Measurements from ENCODE around the gene HIF1AN. TPM values are rescaled to one million over a fixed set of nuclear protein-coding genes. Genes with fewer than 3 reads are reported as not detected.

The HIF1AN gene
- total RNA-seq, 1 donor from 2014 or later = 19.3 TPM

DNA sequence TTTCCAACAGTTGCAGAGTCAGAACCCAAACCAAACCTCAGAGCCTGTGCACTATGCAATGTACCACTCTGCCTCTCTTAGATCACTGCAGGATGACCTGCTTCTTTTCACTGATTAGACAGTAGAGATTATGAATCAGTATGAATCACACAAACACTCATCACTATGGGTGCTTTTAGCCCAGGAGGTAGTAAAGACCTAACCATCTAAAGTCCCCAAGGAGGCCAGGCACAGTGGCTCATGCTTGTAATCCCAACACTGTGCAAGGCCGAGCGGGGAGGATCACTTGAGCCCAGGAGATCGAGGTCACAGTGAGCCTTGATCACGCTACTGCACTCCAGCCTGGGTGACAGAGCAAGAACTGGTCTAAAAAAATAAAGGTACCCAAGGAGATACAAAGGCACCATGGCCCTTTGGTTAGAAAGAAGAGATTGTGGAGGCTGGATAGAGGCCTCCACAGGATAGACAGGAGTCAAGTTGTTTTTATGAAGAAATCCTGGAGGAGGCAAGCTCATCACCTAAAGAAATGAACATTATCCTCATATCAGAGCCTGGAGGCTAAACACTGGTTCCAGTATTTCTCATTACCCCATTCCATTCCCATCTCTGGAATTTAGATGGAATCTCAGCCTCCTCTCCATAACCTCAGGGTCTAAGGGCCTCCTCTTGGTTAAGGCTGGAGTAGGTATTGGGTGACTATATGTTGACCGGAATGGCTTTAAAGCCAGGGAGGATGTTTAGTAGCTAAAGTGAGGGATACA is 29.0 kb upstream of the HIF1AN start:
- no peaks in the 10 kb centered on the region for H3K9me3 ChIP-seq (ENCODE audit: control insufficient read depth in 3 of 3, low read length in 3 of 3)
- H3K36me3 ChIP-seq (ENCODE audit: control insufficient read depth in 3 of 3, insufficient read depth in 3 of 3, low read length in 3 of 3) = peaks cover 27 to 68% (median 46%) of the 10 kb centered on the region in 3 donors
- no peak overlapping the region for H3K4me3 ChIP-seq (ENCODE audit: low read length in 3 of 3)
- H3K27ac ChIP-seq (ENCODE audit: low read depth, low read length) = no peak overlapping the region
- no peak overlapping the region for H3K9ac ChIP-seq (ENCODE audit: low read depth in 1 of 3, low read length in 3 of 3)
- no peaks in the 10 kb centered on the region for H3K27me3 ChIP-seq (ENCODE audit: control insufficient read depth in 3 of 3, insufficient read depth in 3 of 3, low read length in 3 of 3)
- H3K4me1 ChIP-seq (ENCODE audit: control insufficient read depth in 3 of 3, insufficient read depth in 3 of 3, low read length in 3 of 3) = no peaks in the 10 kb centered on the region

DNA sequence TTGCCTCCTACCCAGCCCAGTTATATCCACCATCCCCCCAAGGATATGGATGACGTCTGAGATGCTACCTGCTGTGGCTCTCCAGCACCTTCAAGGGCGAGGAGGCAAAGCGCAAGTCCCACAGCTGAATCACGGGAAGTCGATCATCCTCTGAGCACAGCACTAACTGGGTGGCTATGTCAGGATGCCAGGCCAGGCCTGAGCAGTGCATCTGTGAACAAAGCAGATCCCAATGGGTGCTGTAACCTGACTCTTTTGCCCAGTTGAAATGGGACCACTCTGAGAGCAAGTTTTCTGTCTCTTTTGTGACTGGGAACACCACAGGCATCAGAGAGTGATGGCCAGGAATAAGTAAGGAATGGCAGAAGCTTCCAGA is 28.4 kb upstream of the HIF1AN start:
- no peak overlapping the region for H3K27ac ChIP-seq (ENCODE audit: low read depth, low read length)
- H3K4me1 ChIP-seq (ENCODE audit: control insufficient read depth in 3 of 3, insufficient read depth in 3 of 3, low read length in 3 of 3) = no peaks in the 10 kb centered on the region
- no peaks in the 10 kb centered on the region for H3K9me3 ChIP-seq (ENCODE audit: control insufficient read depth in 3 of 3, low read length in 3 of 3)
- H3K9ac ChIP-seq (ENCODE audit: low read depth in 1 of 3, low read length in 3 of 3) = no peak overlapping the region
- H3K36me3 ChIP-seq (ENCODE audit: control insufficient read depth in 3 of 3, insufficient read depth in 3 of 3, low read length in 3 of 3) = peaks cover 27 to 63% (median 45%) of the 10 kb centered on the region in 3 donors
- H3K27me3 ChIP-seq (ENCODE audit: control insufficient read depth in 3 of 3, insufficient read depth in 3 of 3, low read length in 3 of 3) = no peaks in the 10 kb centered on the region
- no peak overlapping the region for H3K4me3 ChIP-seq (ENCODE audit: low read length in 3 of 3)

DNA sequence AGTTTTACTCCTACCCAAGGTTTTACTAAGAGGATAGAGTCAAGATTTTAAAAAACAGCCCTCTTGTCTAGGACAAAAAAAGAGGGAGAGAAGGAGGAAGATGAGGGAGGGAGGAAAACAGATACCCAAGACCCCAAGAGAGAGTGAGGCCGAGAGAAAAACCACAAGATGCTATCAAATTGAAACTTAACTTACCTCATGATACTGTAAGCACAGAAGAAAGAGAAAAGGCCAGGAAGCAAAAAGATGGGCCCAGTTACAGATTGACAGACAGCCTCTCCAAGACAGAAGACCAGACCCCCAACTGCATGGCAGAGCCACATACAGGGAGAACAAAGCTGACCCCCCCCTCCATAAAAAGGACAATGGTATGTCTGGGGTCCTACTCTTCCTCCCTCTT is 27.5 kb upstream of the HIF1AN start:
- Histone ChIP-seq H3K27me3 (ENCODE audit: control insufficient read depth in 3 of 3, insufficient read depth in 3 of 3, low read length in 3 of 3) (no peaks in the 10 kb centered on the region), H3K9me3 (ENCODE audit: control insufficient read depth in 3 of 3, low read length in 3 of 3) (no peaks in the 10 kb centered on the region), H3K4me1 (ENCODE audit: control insufficient read depth in 3 of 3, insufficient read depth in 3 of 3, low read length in 3 of 3) (no peaks in the 10 kb centered on the region), H3K9ac (ENCODE audit: low read depth in 1 of 3, low read length in 3 of 3) (no peak overlapping the region), H3K27ac (ENCODE audit: low read depth, low read length) (no peak overlapping the region), H3K36me3 (ENCODE audit: control insufficient read depth in 3 of 3, insufficient read depth in 3 of 3, low read length in 3 of 3) (peaks cover 33 to 56% (median 43%) of the 10 kb centered on the region in 3 donors), H3K4me3 (ENCODE audit: low read length in 3 of 3) (no peak overlapping the region)

DNA sequence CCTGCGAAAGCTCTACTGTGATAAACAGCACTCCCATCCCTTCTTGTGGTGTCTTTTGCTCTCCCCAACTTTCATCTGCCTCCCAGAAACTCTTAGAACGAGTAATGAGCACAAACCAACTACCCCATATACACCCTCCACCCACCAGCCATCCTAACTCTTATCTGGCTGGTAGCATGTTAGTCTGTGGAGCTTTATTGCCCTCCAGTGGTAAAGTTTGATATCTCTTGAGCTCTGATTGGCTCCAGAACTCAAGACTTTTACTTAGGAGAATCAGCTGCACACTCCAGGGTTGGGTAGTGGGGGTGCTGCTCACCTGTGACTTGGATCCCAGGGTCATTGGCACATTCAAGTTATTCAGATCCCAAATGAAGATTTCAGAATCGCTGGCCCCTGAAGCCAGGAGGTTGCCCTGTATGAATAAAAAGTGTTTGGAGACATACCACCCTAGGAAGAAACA is 27.0 kb upstream of the HIF1AN start:
- H3K9ac ChIP-seq (ENCODE audit: low read depth in 1 of 3, low read length in 3 of 3) = no peak overlapping the region
- no peak overlapping the region for H3K4me3 ChIP-seq (ENCODE audit: low read length in 3 of 3)
- no peaks in the 10 kb centered on the region for H3K9me3 ChIP-seq (ENCODE audit: control insufficient read depth in 3 of 3, low read length in 3 of 3)
- H3K27ac ChIP-seq (ENCODE audit: low read depth, low read length) = no peak overlapping the region
- peaks cover 33 to 56% (median 43%) of the 10 kb centered on the region in 3 donors for H3K36me3 ChIP-seq (ENCODE audit: control insufficient read depth in 3 of 3, insufficient read depth in 3 of 3, low read length in 3 of 3)
- no peaks in the 10 kb centered on the region for H3K27me3 ChIP-seq (ENCODE audit: control insufficient read depth in 3 of 3, insufficient read depth in 3 of 3, low read length in 3 of 3)
- no peaks in the 10 kb centered on the region for H3K4me1 ChIP-seq (ENCODE audit: control insufficient read depth in 3 of 3, insufficient read depth in 3 of 3, low read length in 3 of 3)

DNA sequence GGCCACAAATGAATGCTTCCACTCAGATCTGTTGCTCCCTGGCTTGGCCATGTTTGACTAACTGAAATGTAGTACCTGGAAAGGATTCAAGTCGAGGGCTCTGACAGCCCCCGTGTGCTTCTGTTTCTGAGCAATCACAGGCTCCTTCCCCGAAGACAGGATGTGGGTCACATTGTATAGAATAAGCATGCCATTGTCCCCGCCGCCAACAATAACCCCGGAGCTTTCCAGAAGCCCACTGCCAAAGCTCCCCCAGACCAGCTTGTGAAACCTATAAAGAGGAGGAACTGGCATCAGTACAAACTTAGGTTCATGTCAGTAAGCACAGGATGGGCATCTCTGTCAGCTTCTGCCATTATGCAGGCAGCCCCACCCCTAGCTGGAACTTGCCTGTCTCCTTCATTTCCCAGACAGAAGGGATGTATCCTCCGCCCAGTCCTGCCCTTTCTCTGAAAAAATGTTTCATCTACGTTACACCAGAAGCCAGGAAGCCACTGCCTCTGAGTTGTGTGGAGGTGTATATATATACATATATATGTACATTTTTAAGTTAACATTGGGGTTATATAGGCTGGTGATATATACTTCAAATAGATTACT is 26.4 kb upstream of the HIF1AN start:
- H3K4me3 ChIP-seq (ENCODE audit: low read length in 3 of 3) = no peak overlapping the region
- no peak overlapping the region for H3K9ac ChIP-seq (ENCODE audit: low read depth in 1 of 3, low read length in 3 of 3)
- H3K9me3 ChIP-seq (ENCODE audit: control insufficient read depth in 3 of 3, low read length in 3 of 3) = no peaks in the 10 kb centered on the region
- no peak overlapping the region for H3K27ac ChIP-seq (ENCODE audit: low read depth, low read length)
- no peaks in the 10 kb centered on the region for H3K4me1 ChIP-seq (ENCODE audit: control insufficient read depth in 3 of 3, insufficient read depth in 3 of 3, low read length in 3 of 3)
- no peaks in the 10 kb centered on the region for H3K27me3 ChIP-seq (ENCODE audit: control insufficient read depth in 3 of 3, insufficient read depth in 3 of 3, low read length in 3 of 3)
- peaks cover 33 to 53% (median 43%) of the 10 kb centered on the region in 3 donors for H3K36me3 ChIP-seq (ENCODE audit: control insufficient read depth in 3 of 3, insufficient read depth in 3 of 3, low read length in 3 of 3)

DNA sequence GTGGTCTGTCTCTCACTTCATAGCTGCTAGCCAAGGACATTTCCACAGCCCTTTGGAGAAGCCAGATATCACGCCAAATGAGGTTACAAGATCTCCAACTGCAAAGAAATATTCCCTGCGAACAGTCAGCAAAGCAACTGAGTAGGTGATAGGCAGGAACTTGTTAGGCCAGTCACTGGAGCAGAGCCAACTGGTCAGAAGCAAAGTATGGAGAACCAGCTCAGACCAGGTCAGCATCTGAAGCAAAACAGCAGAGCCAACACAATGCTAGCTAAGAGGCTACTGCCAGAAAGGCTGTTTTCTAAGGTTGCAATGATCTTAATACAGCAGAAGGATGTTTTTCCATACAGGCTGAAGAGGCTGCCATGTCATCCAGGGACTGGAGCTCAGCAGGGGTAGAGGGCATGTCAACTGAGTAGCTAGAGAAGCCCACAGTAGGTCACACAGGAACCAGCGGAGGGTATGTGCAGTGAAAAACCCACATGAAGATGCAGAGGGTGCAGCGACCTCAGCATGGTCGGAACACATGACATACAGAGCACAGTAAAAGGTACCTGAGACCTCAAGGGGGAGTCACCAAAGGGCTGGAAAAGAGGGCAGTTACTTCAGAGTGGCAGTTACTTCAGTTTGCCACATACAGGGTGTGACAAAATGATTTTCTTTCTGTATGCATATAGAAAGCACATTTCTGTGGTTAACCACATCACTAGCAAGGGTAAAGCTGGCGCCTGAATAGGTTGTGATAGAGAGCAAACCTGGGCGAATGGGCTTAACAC is 25.0 kb upstream of the HIF1AN start:
- no peaks in the 10 kb centered on the region for H3K27me3 ChIP-seq (ENCODE audit: control insufficient read depth in 3 of 3, insufficient read depth in 3 of 3, low read length in 3 of 3)
- no peaks in the 10 kb centered on the region for H3K9me3 ChIP-seq (ENCODE audit: control insufficient read depth in 3 of 3, low read length in 3 of 3)
- H3K4me1 ChIP-seq (ENCODE audit: control insufficient read depth in 3 of 3, insufficient read depth in 3 of 3, low read length in 3 of 3) = peaks cover 0 to under 1% (median 0%) of the 10 kb centered on the region in 3 donors
- H3K27ac ChIP-seq (ENCODE audit: low read depth, low read length) = no peak overlapping the region
- no peak overlapping the region for H3K4me3 ChIP-seq (ENCODE audit: low read length in 3 of 3)
- H3K36me3 ChIP-seq (ENCODE audit: control insufficient read depth in 3 of 3, insufficient read depth in 3 of 3, low read length in 3 of 3) = peaks cover 28 to 45% (median 35%) of the 10 kb centered on the region in 3 donors
- H3K9ac ChIP-seq (ENCODE audit: low read depth in 1 of 3, low read length in 3 of 3) = no peak overlapping the region

DNA sequence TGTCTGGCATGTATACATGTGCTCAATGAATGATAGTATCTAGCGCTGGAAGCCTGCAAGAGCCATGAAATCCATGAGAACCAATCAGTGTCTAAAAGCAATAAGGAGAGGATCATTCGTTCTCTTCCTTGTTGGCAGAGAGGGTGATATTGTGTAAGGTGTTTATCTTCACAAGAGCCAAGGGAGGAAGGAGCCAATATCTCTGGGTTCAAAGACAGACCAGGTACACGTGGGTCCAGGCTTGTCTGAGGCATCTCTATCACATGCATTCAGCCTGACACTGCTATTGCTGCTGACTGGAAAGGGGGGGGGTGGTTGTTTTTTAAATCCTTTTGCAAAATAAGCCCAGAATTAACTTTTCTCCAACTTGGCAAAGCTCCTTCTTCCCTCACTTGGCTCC is 20.1 kb upstream of the HIF1AN start:
- Histone ChIP-seq H3K9me3 (ENCODE audit: control insufficient read depth in 3 of 3, low read length in 3 of 3) (no peaks in the 10 kb centered on the region), H3K9ac (ENCODE audit: low read depth in 1 of 3, low read length in 3 of 3) (no peak overlapping the region), H3K27ac (ENCODE audit: low read depth, low read length) (no peak overlapping the region), H3K27me3 (ENCODE audit: control insufficient read depth in 3 of 3, insufficient read depth in 3 of 3, low read length in 3 of 3) (no peaks in the 10 kb centered on the region), H3K4me1 (ENCODE audit: control insufficient read depth in 3 of 3, insufficient read depth in 3 of 3, low read length in 3 of 3) (peaks cover 24 to 30% (median 28%) of the 10 kb centered on the region in 3 donors), H3K36me3 (ENCODE audit: control insufficient read depth in 3 of 3, insufficient read depth in 3 of 3, low read length in 3 of 3) (peaks cover 6 to 14% (median 8%) of the 10 kb centered on the region in 3 donors), H3K4me3 (ENCODE audit: low read length in 3 of 3) (no peak overlapping the region)

DNA sequence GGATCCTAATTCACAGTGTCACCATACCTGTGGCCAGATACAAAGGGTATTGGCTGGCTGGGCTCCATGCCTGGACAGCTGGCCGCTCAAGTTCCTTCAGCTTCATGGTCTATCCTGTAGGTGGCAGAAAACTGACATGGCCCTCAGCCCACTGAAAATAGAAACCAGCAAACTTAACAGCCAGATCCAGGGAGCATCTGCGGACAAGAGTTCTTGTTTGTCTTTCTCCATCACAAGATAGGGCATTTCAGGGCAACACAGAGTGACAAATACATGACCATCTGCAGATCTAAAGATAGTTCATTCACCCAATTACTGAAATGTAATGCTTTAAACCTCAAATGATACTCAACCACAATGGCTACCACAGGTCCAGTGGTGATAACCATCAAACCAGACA is 18.9 kb upstream of the HIF1AN start:
- Histone ChIP-seq H3K4me1 (ENCODE audit: control insufficient read depth in 3 of 3, insufficient read depth in 3 of 3, low read length in 3 of 3) (peaks cover 24 to 30% (median 28%) of the 10 kb centered on the region in 3 donors), H3K27me3 (ENCODE audit: control insufficient read depth in 3 of 3, insufficient read depth in 3 of 3, low read length in 3 of 3) (no peaks in the 10 kb centered on the region), H3K9ac (ENCODE audit: low read depth in 1 of 3, low read length in 3 of 3) (no peak overlapping the region), H3K36me3 (ENCODE audit: control insufficient read depth in 3 of 3, insufficient read depth in 3 of 3, low read length in 3 of 3) (peaks cover 3 to 8% (median 6%) of the 10 kb centered on the region in 3 donors), H3K9me3 (ENCODE audit: control insufficient read depth in 3 of 3, low read length in 3 of 3) (no peaks in the 10 kb centered on the region), H3K27ac (ENCODE audit: low read depth, low read length) (peak overlapping the region; percentile 69), H3K4me3 (ENCODE audit: low read length in 3 of 3) (peak overlapping the region in 1 of 3 donors; percentile 2)

DNA sequence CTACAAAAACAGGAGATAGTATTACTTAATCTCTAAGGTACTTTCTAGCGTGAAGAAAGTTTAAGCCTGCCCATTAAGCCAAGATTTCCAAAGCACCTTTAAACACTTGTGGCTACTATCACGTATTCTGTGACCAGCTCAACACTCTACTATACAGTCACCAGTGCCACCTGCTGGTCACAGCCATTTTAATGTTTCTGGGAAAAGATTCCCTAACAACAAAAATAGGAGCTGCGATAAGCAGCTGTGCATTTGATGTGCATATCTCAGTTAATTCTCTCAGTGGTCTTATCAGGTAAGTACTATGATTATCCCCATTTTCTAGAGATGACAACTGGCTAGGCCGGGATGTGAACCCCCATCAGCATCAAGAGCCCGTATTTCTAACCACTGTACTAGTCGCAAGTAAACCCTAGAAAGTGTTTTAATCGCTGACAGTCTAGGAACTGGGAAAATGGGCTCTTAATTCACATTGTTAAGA is 16.9 kb upstream of the HIF1AN start:
- Histone ChIP-seq H3K27ac (ENCODE audit: low read depth, low read length) (peak overlapping the region; percentile 67), H3K9ac (ENCODE audit: low read depth in 1 of 3, low read length in 3 of 3) (peak overlapping the region; percentile 65 to 92 (median 79)), H3K4me3 (ENCODE audit: low read length in 3 of 3) (peak overlapping the region; percentile 73 to 86 (median 79)), H3K9me3 (ENCODE audit: control insufficient read depth in 3 of 3, low read length in 3 of 3) (no peaks in the 10 kb centered on the region), H3K36me3 (ENCODE audit: control insufficient read depth in 3 of 3, insufficient read depth in 3 of 3, low read length in 3 of 3) (peaks cover 4 to 17% (median 9%) of the 10 kb centered on the region in 3 donors), H3K27me3 (ENCODE audit: control insufficient read depth in 3 of 3, insufficient read depth in 3 of 3, low read length in 3 of 3) (no peaks in the 10 kb centered on the region), H3K4me1 (ENCODE audit: control insufficient read depth in 3 of 3, insufficient read depth in 3 of 3, low read length in 3 of 3) (peaks cover 24 to 30% (median 28%) of the 10 kb centered on the region in 3 donors)

All from skeletal muscle tissue (tissue), 4 donors.